Panc1 (cell line): ENCODE data around the gene RAD9A.

Experiments
- POLR2AphosphoS5 ChIP-seq: IDR thresholded peaks from 2 replicates; pipeline ENCODE4 v1.6.1; 2012; ENCODE audit warnings: mild to moderate bottlenecking, low read depth, low read length, moderate library complexity
- TCF7L2 ChIP-seq: IDR thresholded peaks from 2 replicates; pipeline ENCODE4 v1.6.1; 2011; ENCODE audit warnings: mild to moderate bottlenecking, low read depth, low read length, inconsistent platforms
- TF ChIP-seq, protein P1 (sequence below): fragments of 450-650 bp; IDR thresholded peaks from 2 replicates; pipeline ENCODE4 v1.5.1; 2017; ENCODE audit warnings: mild to moderate bottlenecking
- TF ChIP-seq, protein P2 (sequence below), 2 experiments: IDR thresholded peaks; 2 replicates each; pipeline ENCODE4 v1.6.1; 2011 to 2012; ENCODE audit warnings: low read depth in 2 of 2, control low read depth in 1 of 2, low read length in 1 of 2, mild to moderate bottlenecking in 1 of 2, moderate library complexity in 1 of 2; ENCODE audit not compliant: insufficient read depth in 1 of 2

- TF ChIP-seq, protein P1, sequence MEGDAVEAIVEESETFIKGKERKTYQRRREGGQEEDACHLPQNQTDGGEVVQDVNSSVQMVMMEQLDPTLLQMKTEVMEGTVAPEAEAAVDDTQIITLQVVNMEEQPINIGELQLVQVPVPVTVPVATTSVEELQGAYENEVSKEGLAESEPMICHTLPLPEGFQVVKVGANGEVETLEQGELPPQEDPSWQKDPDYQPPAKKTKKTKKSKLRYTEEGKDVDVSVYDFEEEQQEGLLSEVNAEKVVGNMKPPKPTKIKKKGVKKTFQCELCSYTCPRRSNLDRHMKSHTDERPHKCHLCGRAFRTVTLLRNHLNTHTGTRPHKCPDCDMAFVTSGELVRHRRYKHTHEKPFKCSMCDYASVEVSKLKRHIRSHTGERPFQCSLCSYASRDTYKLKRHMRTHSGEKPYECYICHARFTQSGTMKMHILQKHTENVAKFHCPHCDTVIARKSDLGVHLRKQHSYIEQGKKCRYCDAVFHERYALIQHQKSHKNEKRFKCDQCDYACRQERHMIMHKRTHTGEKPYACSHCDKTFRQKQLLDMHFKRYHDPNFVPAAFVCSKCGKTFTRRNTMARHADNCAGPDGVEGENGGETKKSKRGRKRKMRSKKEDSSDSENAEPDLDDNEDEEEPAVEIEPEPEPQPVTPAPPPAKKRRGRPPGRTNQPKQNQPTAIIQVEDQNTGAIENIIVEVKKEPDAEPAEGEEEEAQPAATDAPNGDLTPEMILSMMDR, result no peak
- TF ChIP-seq, protein P2, sequence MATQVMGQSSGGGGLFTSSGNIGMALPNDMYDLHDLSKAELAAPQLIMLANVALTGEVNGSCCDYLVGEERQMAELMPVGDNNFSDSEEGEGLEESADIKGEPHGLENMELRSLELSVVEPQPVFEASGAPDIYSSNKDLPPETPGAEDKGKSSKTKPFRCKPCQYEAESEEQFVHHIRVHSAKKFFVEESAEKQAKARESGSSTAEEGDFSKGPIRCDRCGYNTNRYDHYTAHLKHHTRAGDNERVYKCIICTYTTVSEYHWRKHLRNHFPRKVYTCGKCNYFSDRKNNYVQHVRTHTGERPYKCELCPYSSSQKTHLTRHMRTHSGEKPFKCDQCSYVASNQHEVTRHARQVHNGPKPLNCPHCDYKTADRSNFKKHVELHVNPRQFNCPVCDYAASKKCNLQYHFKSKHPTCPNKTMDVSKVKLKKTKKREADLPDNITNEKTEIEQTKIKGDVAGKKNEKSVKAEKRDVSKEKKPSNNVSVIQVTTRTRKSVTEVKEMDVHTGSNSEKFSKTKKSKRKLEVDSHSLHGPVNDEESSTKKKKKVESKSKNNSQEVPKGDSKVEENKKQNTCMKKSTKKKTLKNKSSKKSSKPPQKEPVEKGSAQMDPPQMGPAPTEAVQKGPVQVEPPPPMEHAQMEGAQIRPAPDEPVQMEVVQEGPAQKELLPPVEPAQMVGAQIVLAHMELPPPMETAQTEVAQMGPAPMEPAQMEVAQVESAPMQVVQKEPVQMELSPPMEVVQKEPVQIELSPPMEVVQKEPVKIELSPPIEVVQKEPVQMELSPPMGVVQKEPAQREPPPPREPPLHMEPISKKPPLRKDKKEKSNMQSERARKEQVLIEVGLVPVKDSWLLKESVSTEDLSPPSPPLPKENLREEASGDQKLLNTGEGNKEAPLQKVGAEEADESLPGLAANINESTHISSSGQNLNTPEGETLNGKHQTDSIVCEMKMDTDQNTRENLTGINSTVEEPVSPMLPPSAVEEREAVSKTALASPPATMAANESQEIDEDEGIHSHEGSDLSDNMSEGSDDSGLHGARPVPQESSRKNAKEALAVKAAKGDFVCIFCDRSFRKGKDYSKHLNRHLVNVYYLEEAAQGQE (IDR thresholded peaks at IDR 0.05; ENCODE audit: insufficient read depth in 1 of 2, low read depth in 2 of 2, low read length in 1 of 2), result no peak
- TF ChIP-seq POLR2AphosphoS5 (no peak), TCF7L2 (no peak)
Observed at GRCh38 chr11:67370351-67371076, 21.3 kb upstream of the RAD9A start.
